Hepatocyte (in vitro differentiated cells): ENCODE data around the gene SHISA6.

Experiments
- EZH2 ChIP-seq: fragments of 200-600 bp; sonication (generic); IDR thresholded peaks from 2 replicates; pipeline ENCODE4 v1.6.1; 2016; ENCODE audit warnings: antibody characterized with exemption, mild to moderate bottlenecking, borderline replicate concordance
- EZH2phosphoT487 ChIP-seq: fragments of 200-600 bp; sonication (generic); IDR thresholded peaks from one replicate; pipeline ENCODE4 v1.6.1; 2018; ENCODE audit warnings: antibody characterized with exemption, mild to moderate bottlenecking, low read depth, moderate library complexity; ENCODE audit not compliant: unreplicated experiment, severe bottlenecking
- TF ChIP-seq, protein P1 (sequence below): fragments of 200-600 bp; sonication (generic); IDR thresholded peaks from 2 replicates; pipeline ENCODE4 v1.5.1; 2016; ENCODE audit warnings: antibody characterized with exemption, mild to moderate bottlenecking; ENCODE audit not compliant: poor library complexity

GRCh38 chr17:11561702-11562101 is 320.7 kb downstream of the SHISA6 start:
- TF ChIP-seq EZH2phosphoT487 (no peak), EZH2 (no peak)
- TF ChIP-seq, protein P1, sequence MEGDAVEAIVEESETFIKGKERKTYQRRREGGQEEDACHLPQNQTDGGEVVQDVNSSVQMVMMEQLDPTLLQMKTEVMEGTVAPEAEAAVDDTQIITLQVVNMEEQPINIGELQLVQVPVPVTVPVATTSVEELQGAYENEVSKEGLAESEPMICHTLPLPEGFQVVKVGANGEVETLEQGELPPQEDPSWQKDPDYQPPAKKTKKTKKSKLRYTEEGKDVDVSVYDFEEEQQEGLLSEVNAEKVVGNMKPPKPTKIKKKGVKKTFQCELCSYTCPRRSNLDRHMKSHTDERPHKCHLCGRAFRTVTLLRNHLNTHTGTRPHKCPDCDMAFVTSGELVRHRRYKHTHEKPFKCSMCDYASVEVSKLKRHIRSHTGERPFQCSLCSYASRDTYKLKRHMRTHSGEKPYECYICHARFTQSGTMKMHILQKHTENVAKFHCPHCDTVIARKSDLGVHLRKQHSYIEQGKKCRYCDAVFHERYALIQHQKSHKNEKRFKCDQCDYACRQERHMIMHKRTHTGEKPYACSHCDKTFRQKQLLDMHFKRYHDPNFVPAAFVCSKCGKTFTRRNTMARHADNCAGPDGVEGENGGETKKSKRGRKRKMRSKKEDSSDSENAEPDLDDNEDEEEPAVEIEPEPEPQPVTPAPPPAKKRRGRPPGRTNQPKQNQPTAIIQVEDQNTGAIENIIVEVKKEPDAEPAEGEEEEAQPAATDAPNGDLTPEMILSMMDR = no peak
